ENCODE results near the gene PCED1B.

DNA sequence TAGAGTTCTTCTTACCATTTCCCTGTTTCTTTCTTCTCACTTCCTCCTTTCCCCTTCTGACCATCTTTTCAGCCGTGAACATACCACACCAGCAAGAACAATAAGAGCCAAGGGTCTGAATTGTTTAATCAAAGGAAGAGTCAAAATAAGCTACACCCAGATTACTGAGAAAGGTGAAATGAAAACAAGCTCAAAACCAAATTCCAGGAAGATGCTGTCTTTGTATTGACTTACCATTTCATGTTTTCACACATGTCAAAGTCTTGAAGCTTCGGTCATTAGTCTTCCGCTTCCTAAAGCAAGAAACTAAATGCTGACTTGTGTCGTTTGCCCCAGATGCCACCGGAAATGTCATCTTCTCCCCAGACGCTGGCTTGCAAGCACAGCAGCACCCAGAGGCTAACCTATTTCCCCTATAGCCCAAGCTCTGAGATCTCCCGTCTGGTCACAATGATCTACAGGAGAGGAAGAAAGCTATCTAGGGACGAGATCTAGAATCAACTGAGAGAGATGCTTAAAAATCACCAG is 136.8 kb downstream of the PCED1B start:
- TF ChIP-seq TCF4 (CRISPR knock-in tag; IDR thresholded peaks at IDR 0.05; ENCODE audit: borderline replicate concordance), result no peak
- no peak for TF ChIP-seq ARNTL (CRISPR knock-in tag; IDR thresholded peaks at IDR 0.05; ENCODE audit: borderline replicate concordance, low read depth)
- TF ChIP-seq ESRRG (CRISPR knock-in tag; IDR thresholded peaks at IDR 0.05), result no peak
